Measurements from ENCODE around the gene VPS16. TPM values are rescaled to one million over a fixed set of nuclear protein-coding genes. Genes with fewer than 3 reads are reported as not detected.

The VPS16 gene
- total and polyA plus RNA-seq, 2 of the 13 experiments (the other 11 are each of a cell fraction or from before 2014, with no cell fraction given): 34.2 to 35.4 TPM

- no peak; the same call in 1 of the 2 replicates for TF ChIP-seq ESRRA (CRISPR knock-in tag; IDR thresholded peaks at IDR 0.05; ENCODE audit: low read depth)
- TF ChIP-seq ZBTB39 (CRISPR knock-in tag; IDR thresholded peaks at IDR 0.05): no peak
- no peak for TF ChIP-seq ZNF652 (CRISPR knock-in tag; IDR thresholded peaks at IDR 0.05; ENCODE audit: borderline replicate concordance, low read depth)
- no peak for TF ChIP-seq MTA1 (CRISPR knock-in tag; IDR thresholded peaks at IDR 0.05; ENCODE audit: borderline replicate concordance)
- no peak for TF ChIP-seq ZBTB44 (CRISPR knock-in tag; IDR thresholded peaks at IDR 0.05)
- no peak for TF ChIP-seq MAFG (CRISPR knock-in tag; IDR thresholded peaks at IDR 0.05)
- TF ChIP-seq ETV5 (CRISPR knock-in tag; IDR thresholded peaks at IDR 0.05; ENCODE audit: borderline replicate concordance): peak; percentile 24; the same call in 1 of the 2 replicates
- 0 out of 2 replicates have a peak, but pooled peaks have one; percentile 33 for TF ChIP-seq PAWR (CRISPR knock-in tag; IDR thresholded peaks at IDR 0.05; ENCODE audit: borderline replicate concordance)
- peak; percentile 82; the same call in 1 of the 2 replicates for TF ChIP-seq ZFAT (CRISPR knock-in tag; conservative IDR thresholded peaks at IDR 0.05)
- TF ChIP-seq YEATS4 (CRISPR knock-in tag; IDR thresholded peaks at IDR 0.05; ENCODE audit: borderline replicate concordance): 0 out of 2 replicates have a peak, but pooled peaks have one; percentile 55
- 0 out of 2 replicates have a peak, but pooled peaks have one; percentile 30 for TF ChIP-seq SNAI1 (CRISPR knock-in tag; IDR thresholded peaks at IDR 0.05; ENCODE audit: borderline replicate concordance)
- TF ChIP-seq ZEB1 (IDR thresholded peaks at IDR 0.05; ENCODE audit: insufficient replicate concordance, low read depth): no peak
- TF ChIP-seq HDAC6 (IDR thresholded peaks at IDR 0.05; ENCODE audit: low read depth, low read length): no peak
- peak; percentile 95 for TF ChIP-seq ZNF687 (CRISPR knock-in tag; IDR thresholded peaks at IDR 0.05)
- no peak for TF ChIP-seq ZNF737 (CRISPR knock-in tag; IDR thresholded peaks at IDR 0.05; ENCODE audit: borderline replicate concordance)
- TF ChIP-seq MXD3 (CRISPR knock-in tag; IDR thresholded peaks at IDR 0.05): peak; percentile 83; the same call in 1 of the 2 replicates
- no peak; the same call in 1 of the 2 replicates for TF ChIP-seq TAF1 (CRISPR knock-in tag; IDR thresholded peaks at IDR 0.05)
- TF ChIP-seq NCOA5 (CRISPR knock-in tag; IDR thresholded peaks at IDR 0.05): no peak
- TF ChIP-seq SALL1 (CRISPR knock-in tag; IDR thresholded peaks at IDR 0.05): peak; percentile 57
- peak; percentile 91; the same call in 1 of the 2 replicates for TF ChIP-seq BATF2 (CRISPR knock-in tag; IDR thresholded peaks at IDR 0.05)
- no peak for TF ChIP-seq ZNF138 (CRISPR knock-in tag; IDR thresholded peaks at IDR 0.05; ENCODE audit: low read depth)
Observed at GRCh38 chr20:2872459-2873009, 32.0 kb downstream of the VPS16 start (continued).

All from HepG2 (cell line).